Measurements from ENCODE around the gene MAGEA8.
"Not testable (repeated sequence)": the region's sequence is repeated elsewhere in the genome, so short reads cannot be mapped to it uniquely, and the experiment has no call there.

The MAGEA8 gene, protein sequence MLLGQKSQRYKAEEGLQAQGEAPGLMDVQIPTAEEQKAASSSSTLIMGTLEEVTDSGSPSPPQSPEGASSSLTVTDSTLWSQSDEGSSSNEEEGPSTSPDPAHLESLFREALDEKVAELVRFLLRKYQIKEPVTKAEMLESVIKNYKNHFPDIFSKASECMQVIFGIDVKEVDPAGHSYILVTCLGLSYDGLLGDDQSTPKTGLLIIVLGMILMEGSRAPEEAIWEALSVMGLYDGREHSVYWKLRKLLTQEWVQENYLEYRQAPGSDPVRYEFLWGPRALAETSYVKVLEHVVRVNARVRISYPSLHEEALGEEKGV

GRCh38 chrX:149881081-149881711 lies at the start of gene MAGEA8:
Gene MAGEA8, plus strand, starts transcription at chrX:149881183. Its CDS starts 3,090 bp downstream, at chrX:149884273.
- H3K9me3 Mint-ChIP-seq: no peaks in the 10 kb centered on the region
- peaks cover 21% of the 10 kb centered on the region for H3K27me3 Mint-ChIP-seq
- H3K27ac Mint-ChIP-seq: no peak within 1 kb of the TSS
- H3K4me1 Mint-ChIP-seq (ENCODE audit: low read depth): no peaks in the 10 kb centered on the region
- DNase-seq: peak; percentile 53
- no peaks in the 10 kb centered on the region for H3K36me3 Mint-ChIP-seq (ENCODE audit: low read depth)
- H3K4me3 Mint-ChIP-seq: no peak within 1 kb of the TSS

DNA sequence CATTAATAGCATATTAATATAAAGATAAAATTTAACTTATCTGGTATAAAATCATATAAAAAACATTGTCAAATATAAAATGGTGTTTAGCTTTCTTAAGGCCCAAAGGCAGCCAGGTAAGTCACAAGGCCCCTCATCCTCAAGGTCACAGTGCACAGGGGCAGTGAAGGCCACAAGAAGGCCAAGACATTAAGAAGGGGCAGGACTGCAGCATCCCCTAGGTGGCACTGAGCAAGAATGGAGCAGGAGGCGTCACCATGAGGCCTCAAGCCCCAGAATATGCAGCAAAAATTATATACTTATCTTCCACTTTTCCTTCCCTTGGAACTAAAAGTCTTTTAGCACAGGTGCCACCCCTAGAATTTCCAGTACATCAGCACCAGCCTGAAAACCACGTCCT lies 49.5 kb upstream of the MAGEA8 start:
- no peak overlapping the region for H3K4me3 Mint-ChIP-seq

DNA sequence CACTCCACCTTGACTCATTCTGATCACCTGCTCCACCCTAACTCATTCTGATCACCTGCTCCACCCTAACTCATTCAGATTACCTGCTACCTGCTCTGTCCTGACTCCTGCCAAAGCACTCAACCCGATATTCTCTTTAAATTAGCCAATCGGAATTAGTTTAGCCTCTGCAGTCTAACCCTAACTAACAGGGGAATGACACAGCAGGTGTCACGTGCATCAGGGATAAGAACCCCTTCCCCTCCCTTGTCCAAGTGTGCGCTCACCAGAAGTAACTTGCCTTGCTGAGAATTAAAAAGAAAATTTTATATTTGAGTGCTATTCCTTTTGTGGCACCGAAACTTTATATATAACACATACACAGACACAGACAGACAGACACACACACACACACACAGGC lies 44.3 kb upstream of the MAGEA8 start:
- H3K4me3 Mint-ChIP-seq; H3K9me3 Mint-ChIP-seq; H3K36me3 Mint-ChIP-seq (ENCODE audit: low read depth); H3K27ac Mint-ChIP-seq; DNase-seq: not testable (repeated sequence)
- H3K27me3 Mint-ChIP-seq: peaks cover 44% of the 10 kb centered on the region
- peaks cover 12% of the 10 kb centered on the region for H3K4me1 Mint-ChIP-seq (ENCODE audit: low read depth)

More for the DNA sequence above, 49.5 kb upstream of the MAGEA8 start:
- Mint-ChIP-seq H3K9me3 (no peaks in the 10 kb centered on the region), H3K27ac (no peak overlapping the region), H3K27me3 (peaks cover 51% of the 10 kb centered on the region), H3K36me3 (ENCODE audit: low read depth) (no peaks in the 10 kb centered on the region), H3K4me1 (ENCODE audit: low read depth) (peaks cover 23% of the 10 kb centered on the region)
- no peak for DNase-seq

DNA sequence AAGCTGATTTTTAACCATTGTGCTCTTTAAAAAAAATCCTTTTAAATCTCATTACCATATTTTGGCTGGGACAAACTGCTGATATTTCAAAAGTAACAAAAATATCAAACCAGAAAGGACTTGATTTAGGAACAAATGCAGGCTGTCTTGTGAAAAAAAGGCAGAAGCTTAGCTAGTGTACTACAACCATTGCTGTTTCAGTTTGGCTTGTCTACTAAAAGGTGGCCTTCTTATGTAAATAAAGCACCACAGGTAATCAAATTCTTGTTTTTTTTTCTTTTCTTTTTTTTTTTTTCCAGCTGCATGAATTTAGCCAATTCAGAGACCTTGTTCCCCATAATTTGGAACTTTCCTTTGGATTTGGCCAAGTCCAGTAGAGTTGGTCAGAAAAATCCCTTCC lies 43.8 kb upstream of the MAGEA8 start:
- no peak overlapping the region for H3K27ac Mint-ChIP-seq
- no peaks in the 10 kb centered on the region for H3K9me3 Mint-ChIP-seq
- no peak for DNase-seq
- H3K36me3 Mint-ChIP-seq (ENCODE audit: low read depth): no peaks in the 10 kb centered on the region
- H3K4me3 Mint-ChIP-seq: no peak overlapping the region
- H3K27me3 Mint-ChIP-seq: peaks cover 41% of the 10 kb centered on the region
- peaks cover 12% of the 10 kb centered on the region for H3K4me1 Mint-ChIP-seq (ENCODE audit: low read depth)

DNA sequence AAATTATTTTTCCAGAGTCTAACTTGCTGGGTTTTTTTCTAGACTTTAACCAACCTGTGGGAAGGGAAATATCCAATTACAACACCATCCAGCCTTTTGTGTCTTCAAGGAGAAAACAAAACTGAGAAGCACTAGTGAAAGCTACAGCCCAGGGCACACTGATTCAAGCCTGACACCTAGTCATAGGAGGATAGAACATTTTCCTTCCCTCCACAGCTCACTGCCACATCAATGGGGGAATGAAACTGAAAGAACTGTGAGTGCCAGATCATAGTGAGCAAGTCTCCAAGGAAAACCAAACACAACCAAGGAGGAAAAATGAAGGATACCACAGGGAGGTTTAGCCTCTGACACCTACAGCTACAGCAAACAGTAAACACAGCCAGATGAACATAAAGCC lies 43.3 kb upstream of the MAGEA8 start:
- Mint-ChIP-seq H3K4me1 (ENCODE audit: low read depth) (peaks cover 12% of the 10 kb centered on the region), H3K27ac (no peak overlapping the region), H3K4me3 (no peak overlapping the region), H3K27me3 (peaks cover 38% of the 10 kb centered on the region), H3K36me3 (ENCODE audit: low read depth) (no peaks in the 10 kb centered on the region), H3K9me3 (no peaks in the 10 kb centered on the region)
- DNase-seq: no peak

DNA sequence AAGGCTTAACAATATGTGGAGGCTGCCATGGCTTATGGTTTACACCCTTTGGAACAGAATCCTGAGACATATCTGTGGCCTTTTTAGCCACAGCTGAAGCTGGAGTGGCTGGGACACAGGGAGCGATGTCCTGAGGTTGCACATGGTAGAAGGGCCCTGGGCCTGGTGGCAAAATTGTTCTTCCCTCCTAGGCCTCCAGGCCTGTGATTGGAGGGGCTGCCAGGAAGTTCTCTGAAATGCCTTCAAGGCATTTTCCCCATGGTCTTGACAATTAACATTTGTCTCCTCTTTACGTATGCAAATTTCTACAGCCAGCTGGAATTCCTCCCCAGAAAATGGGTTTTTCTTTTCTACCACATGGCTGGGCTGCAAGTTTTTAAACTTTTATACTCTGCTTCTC lies 39.1 kb upstream of the MAGEA8 start:
- H3K36me3 Mint-ChIP-seq (ENCODE audit: low read depth): no peaks in the 10 kb centered on the region
- peaks cover 62% of the 10 kb centered on the region for H3K27me3 Mint-ChIP-seq
- H3K9me3 Mint-ChIP-seq: no peaks in the 10 kb centered on the region
- H3K4me3 Mint-ChIP-seq: no peak overlapping the region
- H3K27ac Mint-ChIP-seq: no peak overlapping the region
- DNase-seq: no peak
- peaks cover 8% of the 10 kb centered on the region for H3K4me1 Mint-ChIP-seq (ENCODE audit: low read depth)

GRCh38 chrX:149845385-149845784 lies 35.6 kb upstream of the MAGEA8 start:
- Mint-ChIP-seq H3K4me3 (no peak overlapping the region), H3K27ac (no peak overlapping the region), H3K9me3 (no peaks in the 10 kb centered on the region), H3K4me1 (ENCODE audit: low read depth) (no peaks in the 10 kb centered on the region), H3K36me3 (ENCODE audit: low read depth) (no peaks in the 10 kb centered on the region), H3K27me3 (peaks cover 84% of the 10 kb centered on the region)
- no peak for DNase-seq

DNA sequence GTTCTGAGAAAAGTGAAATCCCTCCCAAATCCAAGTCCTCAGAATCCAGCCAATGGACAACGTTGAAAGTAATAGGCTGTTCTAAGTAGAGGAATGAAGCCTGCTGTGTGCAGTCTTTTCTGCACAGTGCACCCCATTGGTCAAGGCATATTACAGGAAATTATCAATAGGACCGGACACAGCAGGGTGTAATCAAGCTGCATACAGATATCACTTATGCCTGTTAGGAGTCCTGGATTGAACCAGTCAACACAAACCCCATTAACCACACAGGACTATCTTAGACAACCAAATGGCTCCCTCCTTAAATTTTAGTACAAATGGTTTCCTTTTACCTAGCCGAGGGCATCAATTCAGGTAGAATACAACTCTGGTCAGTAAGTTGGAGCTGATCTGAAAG lies 34.2 kb upstream of the MAGEA8 start:
- Mint-ChIP-seq H3K27ac (no peak overlapping the region), H3K27me3 (peaks cover 80% of the 10 kb centered on the region), H3K9me3 (peaks cover 2% of the 10 kb centered on the region), H3K4me1 (ENCODE audit: low read depth) (no peaks in the 10 kb centered on the region), H3K4me3 (no peak overlapping the region), H3K36me3 (ENCODE audit: low read depth) (no peaks in the 10 kb centered on the region)
- no peak for DNase-seq

GRCh38 chrX:149848855-149849254 lies 32.1 kb upstream of the MAGEA8 start:
- Mint-ChIP-seq H3K4me3 (no peak overlapping the region), H3K27me3 (peaks cover 86% of the 10 kb centered on the region), H3K27ac (no peak overlapping the region), H3K36me3 (ENCODE audit: low read depth) (no peaks in the 10 kb centered on the region), H3K9me3 (peaks cover 4% of the 10 kb centered on the region), H3K4me1 (ENCODE audit: low read depth) (no peaks in the 10 kb centered on the region)
- no peak for DNase-seq

DNA sequence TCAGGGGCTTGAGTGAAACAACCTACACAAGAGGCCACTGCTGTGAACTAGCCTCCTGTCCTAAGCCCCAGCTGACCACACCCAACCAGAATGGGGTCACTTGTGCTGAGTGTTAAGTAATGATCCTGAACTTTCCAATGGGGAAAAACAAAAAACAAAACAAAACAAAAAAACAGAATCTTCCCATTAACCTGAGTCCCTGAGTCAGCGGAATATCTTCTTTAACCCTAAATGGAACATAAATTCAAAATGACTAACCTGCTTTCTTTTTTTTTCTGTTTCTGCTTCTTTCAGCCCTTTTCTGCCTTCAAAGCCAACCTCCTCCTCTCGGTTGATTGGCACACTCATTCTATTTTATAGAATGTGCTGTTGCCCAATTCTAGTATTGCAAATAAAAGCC lies 31.2 kb upstream of the MAGEA8 start:
- no peak for DNase-seq
- Mint-ChIP-seq H3K36me3 (ENCODE audit: low read depth) (no peaks in the 10 kb centered on the region), H3K4me3 (no peak overlapping the region), H3K27me3 (peaks cover 83% of the 10 kb centered on the region), H3K9me3 (peaks cover 4% of the 10 kb centered on the region), H3K4me1 (ENCODE audit: low read depth) (no peaks in the 10 kb centered on the region), H3K27ac (no peak overlapping the region)

DNA sequence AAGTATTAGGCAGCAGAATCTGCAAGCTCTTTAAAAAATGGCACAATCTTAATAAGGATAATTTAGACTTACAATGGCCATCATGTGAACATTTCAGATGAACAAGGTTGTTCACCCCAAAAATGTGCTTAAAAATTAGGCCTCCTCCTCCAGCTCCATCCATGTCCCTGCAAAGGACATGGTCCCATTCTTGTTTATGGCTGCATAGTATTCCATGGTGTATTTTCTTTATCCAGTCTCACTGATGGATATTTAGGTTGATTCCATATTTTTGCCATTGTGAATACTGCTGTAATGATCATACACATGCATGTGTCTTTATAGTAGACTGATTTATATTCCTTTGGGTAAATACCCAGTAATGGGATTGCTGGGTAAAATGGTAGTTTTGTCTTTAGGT lies 29.1 kb upstream of the MAGEA8 start:
- Mint-ChIP-seq H3K9me3 (peaks cover 4% of the 10 kb centered on the region), H3K4me3 (no peak overlapping the region), H3K27me3 (peaks cover 72% of the 10 kb centered on the region), H3K27ac (no peak overlapping the region), H3K36me3 (ENCODE audit: low read depth) (no peaks in the 10 kb centered on the region), H3K4me1 (ENCODE audit: low read depth) (no peaks in the 10 kb centered on the region)
- no peak for DNase-seq

- no peak overlapping the region for H3K4me3 Mint-ChIP-seq
These were observed 27.1 kb upstream of the MAGEA8 start for GRCh38 chrX:149853925-149854324.

DNA sequence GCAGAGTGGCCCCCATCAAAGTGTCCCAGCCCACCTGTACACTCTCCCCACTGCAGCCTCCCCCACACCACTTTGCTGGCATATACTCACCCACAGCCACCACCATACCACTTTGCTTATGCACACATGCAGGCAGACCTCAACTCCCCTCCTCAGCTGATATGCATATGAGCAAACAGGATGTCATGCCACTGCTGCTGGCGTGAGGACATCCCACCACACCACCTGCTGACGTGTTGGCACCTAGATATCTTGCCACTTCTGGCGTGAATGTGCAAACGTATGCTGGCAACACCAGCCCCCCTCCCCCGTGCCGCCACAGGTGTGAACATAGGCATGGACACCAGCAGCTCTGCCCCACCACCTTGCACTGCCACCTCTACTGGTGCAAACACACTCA lies 22.4 kb upstream of the MAGEA8 start:
- H3K4me3 Mint-ChIP-seq: no peak overlapping the region
- peaks cover 14% of the 10 kb centered on the region for H3K9me3 Mint-ChIP-seq
- peaks cover 63% of the 10 kb centered on the region for H3K27me3 Mint-ChIP-seq
- H3K27ac Mint-ChIP-seq: no peak overlapping the region
- no peaks in the 10 kb centered on the region for H3K36me3 Mint-ChIP-seq (ENCODE audit: low read depth)
- H3K4me1 Mint-ChIP-seq (ENCODE audit: low read depth): no peaks in the 10 kb centered on the region
- DNase-seq: no peak

More at GRCh38 chrX:149853925-149854324, 27.1 kb upstream of the MAGEA8 start:
- H3K4me1 Mint-ChIP-seq (ENCODE audit: low read depth): no peaks in the 10 kb centered on the region
- no peaks in the 10 kb centered on the region for H3K36me3 Mint-ChIP-seq (ENCODE audit: low read depth)
- H3K27ac Mint-ChIP-seq: no peak overlapping the region
- H3K27me3 Mint-ChIP-seq: peaks cover 64% of the 10 kb centered on the region
- peaks cover 4% of the 10 kb centered on the region for H3K9me3 Mint-ChIP-seq
- DNase-seq: no peak

GRCh38 chrX:149860445-149860844 lies 20.5 kb upstream of the MAGEA8 start:
- Mint-ChIP-seq H3K4me1 (ENCODE audit: low read depth) (no peaks in the 10 kb centered on the region), H3K9me3 (peaks cover 14% of the 10 kb centered on the region), H3K27ac (no peak overlapping the region), H3K36me3 (ENCODE audit: low read depth) (no peaks in the 10 kb centered on the region), H3K4me3 (no peak overlapping the region), H3K27me3 (peaks cover 58% of the 10 kb centered on the region)
- no peak for DNase-seq

- Mint-ChIP-seq H3K4me3 (no peak overlapping the region), H3K4me1 (ENCODE audit: low read depth) (no peaks in the 10 kb centered on the region), H3K27me3 (peaks cover 32% of the 10 kb centered on the region), H3K36me3 (ENCODE audit: low read depth) (no peaks in the 10 kb centered on the region), H3K27ac (no peak overlapping the region), H3K9me3 (peaks cover 3% of the 10 kb centered on the region)
- DNase-seq: no peak
These were observed 15.6 kb upstream of the MAGEA8 start for GRCh38 chrX:149865390-149865789.

Measured in activated T-cell treated with anti-CD3 and anti-CD28 coated beads, Interleukin-2, amount 50 U/mL, for 24 hours (primary cell).